Activated CD4-positive, alpha-beta T cell treated with anti-CD3 and anti-CD28 coated beads, Interleukin-2, amount 10 ng/mL, durations not matched to agents 7 days and 5 days (primary cell): ENCODE measurements around the gene KLHDC7A. TPM values are rescaled to one million over a fixed set of nuclear protein-coding genes. Genes with fewer than 3 reads are reported as not detected.

ENCODE experiments used
- CTCF ChIA-PET: fragments of 350-600 bp; sonication (Branson Sonifier 250); formaldehyde crosslinking; loops from one replicate; lab custom pipeline; 2021; ENCODE audit warnings: antibody characterized with exemption; lab: Charles Lee
- POLR2A ChIA-PET: fragments of 350-600 bp; sonication (Branson Sonifier 250); formaldehyde crosslinking; loops from one replicate; lab custom pipeline; 2021; ENCODE audit warnings: antibody characterized with exemption; lab: Charles Lee
- DNase-seq: peaks from one replicate; pipeline ENCODE4 v3.0.0-alpha.2; 2020
- H3K27ac Mint-ChIP-seq: one replicate; pipeline ENCODE4 v1.8.0; 2021; ENCODE audit warnings: mild to moderate bottlenecking, moderate library complexity, mixed read lengths
- H3K27me3 Mint-ChIP-seq: one replicate; pipeline ENCODE4 v1.8.0; 2021; ENCODE audit warnings: mixed read lengths
- H3K36me3 Mint-ChIP-seq: one replicate; pipeline ENCODE4 v1.8.0; 2021; ENCODE audit warnings: low read depth, mixed read lengths
- H3K4me1 Mint-ChIP-seq: one replicate; pipeline ENCODE4 v1.8.0; 2021; ENCODE audit warnings: mixed read lengths
- H3K4me3 Mint-ChIP-seq: one replicate; pipeline ENCODE4 v1.8.0; 2021; ENCODE audit warnings: mild to moderate bottlenecking, moderate library complexity, mixed read lengths
- H3K9me3 Mint-ChIP-seq: one replicate; pipeline ENCODE4 v1.8.0; 2021; ENCODE audit warnings: mixed read lengths
- total RNA-seq, 2 experiments: library from RNA; stranded (reverse); gene quantifications; one replicate each; pipeline ENCODE4 v1.2.3, GENCODE V29; 2021

KLHDC7A gene
- total RNA-seq, 2 experiments from 2014 or later = not detected

DNA sequence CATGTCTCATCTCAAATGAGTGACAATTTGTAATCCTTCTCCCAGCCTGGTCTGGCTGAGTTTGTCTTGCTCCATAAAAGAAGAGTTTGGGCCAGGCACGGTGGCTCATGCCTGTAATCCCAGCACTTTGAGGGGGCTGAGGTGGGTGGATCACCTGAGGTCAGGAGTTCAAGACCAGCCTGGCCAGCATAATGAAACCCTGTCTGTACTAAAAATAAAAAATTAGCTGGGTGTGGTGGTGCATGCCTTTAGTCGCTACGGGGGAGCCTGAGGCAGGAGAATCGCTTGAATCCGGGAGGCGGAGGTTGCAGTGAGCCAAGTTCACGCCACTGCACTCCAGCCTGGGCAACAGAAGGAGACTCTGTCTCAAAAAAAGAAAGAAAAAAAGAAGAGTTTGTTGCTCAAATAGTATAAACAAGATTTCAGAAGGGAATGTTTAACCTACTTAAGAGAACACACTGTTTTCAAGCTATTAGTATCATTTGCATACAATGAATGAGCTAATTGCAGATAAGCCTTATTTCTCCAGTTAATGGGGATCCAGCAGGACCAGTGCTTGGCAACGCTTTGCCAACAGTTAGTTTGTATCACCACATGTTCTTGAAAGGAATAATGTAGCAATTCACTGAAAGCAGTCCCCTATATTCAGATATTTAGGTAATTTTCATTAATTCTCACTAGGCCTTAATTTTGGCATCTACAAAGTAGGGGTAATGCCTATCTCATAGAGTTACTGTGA lies 15.9 kb downstream of the KLHDC7A start:
- Mint-ChIP-seq H3K36me3 (no peaks in the 10 kb centered on the region), H3K9me3 (no peaks in the 10 kb centered on the region), H3K27me3 (peaks cover 2% of the 10 kb centered on the region), H3K4me3 (no peak overlapping the region), H3K27ac (no peak overlapping the region), H3K4me1 (no peaks in the 10 kb centered on the region)
- POLR2A ChIA-PET = no interaction called here
- DNase-seq = no peak
- CTCF ChIA-PET = no interaction called here

DNA sequence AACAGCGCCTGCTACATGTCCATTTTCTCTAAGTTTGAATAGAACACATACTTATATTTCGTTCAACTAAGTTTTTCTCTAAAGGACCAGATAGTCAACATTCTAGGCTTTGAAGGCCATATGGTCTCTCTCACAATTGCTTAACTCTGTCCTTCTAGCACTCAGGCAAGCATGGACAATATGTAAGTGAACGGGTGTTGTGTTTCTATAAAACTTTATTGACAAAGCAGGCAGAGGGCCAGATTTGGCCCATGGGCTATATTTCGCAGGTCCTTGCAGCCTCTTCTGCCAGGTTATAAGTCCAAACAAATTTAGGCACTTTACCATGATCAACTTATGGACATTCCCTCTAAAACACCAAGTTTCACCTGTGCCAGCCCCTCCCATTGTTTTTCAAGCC lies 21.1 kb downstream of the KLHDC7A start:
- peaks cover 9% of the 10 kb centered on the region for H3K27me3 Mint-ChIP-seq
- POLR2A ChIA-PET = no interaction called here
- H3K27ac Mint-ChIP-seq = no peak overlapping the region
- peaks cover 3% of the 10 kb centered on the region for H3K9me3 Mint-ChIP-seq
- H3K4me1 Mint-ChIP-seq = no peaks in the 10 kb centered on the region
- DNase-seq = no peak
- CTCF ChIA-PET = no interaction called here
- H3K36me3 Mint-ChIP-seq = no peaks in the 10 kb centered on the region
- H3K4me3 Mint-ChIP-seq = no peak overlapping the region

DNA sequence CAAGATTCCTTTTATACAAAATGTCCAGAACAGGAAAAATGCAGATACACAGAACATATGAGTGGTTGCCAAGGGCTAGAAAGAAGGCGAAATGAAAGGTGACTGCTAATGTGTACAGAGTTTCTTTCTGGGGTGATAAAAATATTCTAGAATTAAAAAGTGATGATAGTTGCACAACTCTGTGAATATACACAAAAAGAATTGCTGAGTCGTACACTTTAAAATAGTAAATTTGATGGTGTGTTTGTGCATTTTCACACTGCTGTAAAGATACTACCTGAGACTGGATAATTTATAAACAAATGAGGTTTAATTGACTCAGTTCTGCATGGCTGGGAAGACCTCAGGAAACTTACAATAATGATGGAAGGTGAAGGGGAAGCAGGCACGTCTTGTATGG lies 23.9 kb downstream of the KLHDC7A start:
- H3K9me3 Mint-ChIP-seq = peaks cover 5% of the 10 kb centered on the region
- no peak overlapping the region for H3K4me3 Mint-ChIP-seq
- H3K36me3 Mint-ChIP-seq = no peaks in the 10 kb centered on the region
- POLR2A ChIA-PET = no interaction called here
- CTCF ChIA-PET = no interaction called here
- no peaks in the 10 kb centered on the region for H3K4me1 Mint-ChIP-seq
- no peak for DNase-seq
- peaks cover 10% of the 10 kb centered on the region for H3K27me3 Mint-ChIP-seq
- H3K27ac Mint-ChIP-seq = no peak overlapping the region

DNA sequence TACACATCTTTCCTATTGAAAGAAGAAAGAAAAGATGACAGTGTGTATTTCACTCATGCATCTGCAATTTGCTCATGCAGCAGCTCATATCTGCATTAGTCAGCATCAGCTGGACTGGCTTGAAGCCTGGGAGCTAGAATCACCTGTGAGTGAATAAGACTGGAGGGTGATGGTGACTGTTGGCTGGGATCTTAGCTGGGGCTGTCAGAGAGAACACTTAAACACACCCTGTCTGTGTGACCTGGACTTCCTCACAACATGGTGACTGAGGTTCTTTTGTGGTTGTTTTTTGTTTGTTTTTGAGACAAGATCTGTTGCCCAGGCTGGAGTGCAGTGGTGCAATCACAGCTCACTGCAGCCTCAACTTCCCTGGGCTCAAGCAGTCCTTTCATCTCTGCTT lies 24.9 kb downstream of the KLHDC7A start:
- no peak for DNase-seq
- Mint-ChIP-seq H3K9me3 (peaks cover 5% of the 10 kb centered on the region), H3K4me1 (no peaks in the 10 kb centered on the region), H3K27ac (no peak overlapping the region), H3K36me3 (no peaks in the 10 kb centered on the region), H3K4me3 (no peak overlapping the region), H3K27me3 (peaks cover 10% of the 10 kb centered on the region)
- POLR2A ChIA-PET = no interaction called here
- CTCF ChIA-PET = no interaction called here

DNA sequence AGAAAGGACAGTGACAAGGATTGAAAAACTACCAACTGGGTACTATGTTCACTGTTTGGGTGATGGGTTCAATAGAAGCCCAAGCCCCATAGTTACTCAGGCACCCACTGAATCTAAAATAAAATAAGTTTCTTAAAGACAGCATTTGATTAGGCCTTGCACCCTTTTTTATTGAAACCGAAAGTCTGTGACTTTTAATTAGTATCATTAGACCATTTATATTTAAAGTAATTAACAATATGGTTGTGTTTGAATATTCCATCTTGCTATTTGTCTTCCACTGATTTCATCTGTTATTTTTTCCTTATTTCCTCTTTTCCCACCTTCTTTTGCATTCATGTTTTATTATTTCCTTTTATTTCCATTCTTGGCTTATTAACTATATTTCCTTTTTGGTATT lies 27.4 kb downstream of the KLHDC7A start:
- POLR2A ChIA-PET = no interaction called here
- H3K27me3 Mint-ChIP-seq = peaks cover 10% of the 10 kb centered on the region
- H3K36me3 Mint-ChIP-seq = no peaks in the 10 kb centered on the region
- H3K4me3 Mint-ChIP-seq = no peak overlapping the region
- H3K4me1 Mint-ChIP-seq = no peaks in the 10 kb centered on the region
- H3K27ac Mint-ChIP-seq = no peak overlapping the region
- DNase-seq = no peak
- H3K9me3 Mint-ChIP-seq = peaks cover 5% of the 10 kb centered on the region
- CTCF ChIA-PET = no interaction called here

DNA sequence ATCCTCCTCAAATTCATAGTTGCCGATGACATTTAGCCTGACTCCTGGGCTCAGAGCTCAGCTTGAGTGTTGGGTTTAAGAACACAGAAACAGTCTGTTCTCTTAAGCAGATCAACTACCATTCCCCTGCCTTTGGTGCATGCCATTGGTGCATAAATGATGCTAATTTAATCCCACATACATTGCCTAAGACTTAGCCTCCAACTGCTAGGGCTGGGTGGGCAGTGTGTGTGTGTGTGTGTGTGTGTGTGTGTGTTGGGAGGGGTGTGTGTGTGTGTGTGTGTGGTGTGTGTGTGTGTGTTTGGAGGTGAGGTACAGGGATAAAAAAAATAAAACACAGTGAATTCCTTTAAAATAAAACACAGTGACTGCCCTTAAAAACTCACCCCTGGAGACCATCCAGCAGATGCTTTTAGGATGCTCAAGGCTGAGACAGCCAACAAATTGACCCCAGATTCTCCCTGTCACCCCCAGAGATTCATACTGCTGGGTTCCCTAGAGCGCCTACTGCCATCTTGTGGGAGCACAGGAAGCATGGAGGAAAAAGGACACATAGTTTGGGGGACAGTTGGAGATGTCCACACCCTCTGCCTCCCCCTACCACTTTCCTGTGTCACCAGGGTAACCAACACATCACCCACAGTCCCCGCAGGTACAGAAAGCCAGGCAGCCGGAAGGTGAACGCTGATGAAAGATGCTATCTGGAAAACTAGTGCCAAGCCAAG lies 30.6 kb downstream of the KLHDC7A start:
- ChIA-PET POLR2A (no interaction called here), CTCF (interaction anchor here (0.6 to 1.1 kb wide), 2 partner anchors 16 to 17 kb away, joined by 3 read pairs; no protein-coding TSS in a partner anchor)
- Mint-ChIP-seq H3K4me1 (no peaks in the 10 kb centered on the region), H3K36me3 (no peaks in the 10 kb centered on the region), H3K4me3 (no peak overlapping the region), H3K9me3 (peaks cover 12% of the 10 kb centered on the region), H3K27ac (no peak overlapping the region), H3K27me3 (peaks cover 3% of the 10 kb centered on the region)
- no peak for DNase-seq

DNA sequence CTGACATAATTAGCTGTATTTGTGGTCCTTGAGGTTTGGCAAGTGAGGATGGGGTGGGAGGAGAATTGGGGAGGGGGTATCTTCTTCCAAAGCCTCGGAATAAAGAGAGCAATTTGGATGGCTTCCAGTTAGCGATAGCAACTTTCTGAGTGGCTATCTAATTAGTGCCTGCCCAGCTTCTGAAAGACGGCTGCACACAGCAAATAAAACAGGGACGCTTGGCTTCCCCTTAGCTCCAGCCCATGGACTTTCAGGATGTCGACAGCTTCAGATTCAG lies 31.1 kb downstream of the KLHDC7A start:
- POLR2A ChIA-PET = no interaction called here
- CTCF ChIA-PET = interaction anchor here (1.1 kb wide), 1 partner anchor 17 kb away, joined by 3 read pairs; no protein-coding TSS in a partner anchor
- no peak for DNase-seq
- Mint-ChIP-seq H3K36me3 (no peaks in the 10 kb centered on the region), H3K27ac (no peak overlapping the region), H3K4me3 (no peak overlapping the region), H3K9me3 (peaks cover 12% of the 10 kb centered on the region), H3K4me1 (no peaks in the 10 kb centered on the region), H3K27me3 (peaks cover 3% of the 10 kb centered on the region)

DNA sequence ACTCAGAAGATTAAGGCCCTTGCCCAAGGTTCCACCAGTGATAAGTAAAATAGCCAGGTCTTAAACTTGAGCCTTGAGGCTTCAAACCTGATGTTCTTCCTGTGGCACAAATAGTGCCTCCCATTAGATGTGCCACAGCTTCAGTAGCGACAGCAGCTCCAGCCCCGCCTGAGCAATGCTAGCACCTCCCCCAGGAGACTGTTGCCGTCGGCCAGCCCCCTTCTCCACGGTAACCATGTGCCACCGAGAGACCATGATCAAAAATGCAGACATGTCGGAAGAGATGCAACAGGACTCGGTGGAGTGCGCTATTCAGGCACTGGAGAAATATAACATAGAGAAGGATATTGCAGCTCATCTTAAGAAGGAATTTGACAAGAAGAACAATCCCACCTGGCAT lies 32.2 kb downstream of the KLHDC7A start:
- Mint-ChIP-seq H3K4me3 (no peak overlapping the region), H3K4me1 (no peaks in the 10 kb centered on the region), H3K27me3 (peaks cover 2% of the 10 kb centered on the region), H3K36me3 (no peaks in the 10 kb centered on the region), H3K9me3 (peaks cover 18% of the 10 kb centered on the region), H3K27ac (no peak overlapping the region)
- ChIA-PET CTCF (no interaction called here), POLR2A (no interaction called here)
- DNase-seq = no peak

DNA sequence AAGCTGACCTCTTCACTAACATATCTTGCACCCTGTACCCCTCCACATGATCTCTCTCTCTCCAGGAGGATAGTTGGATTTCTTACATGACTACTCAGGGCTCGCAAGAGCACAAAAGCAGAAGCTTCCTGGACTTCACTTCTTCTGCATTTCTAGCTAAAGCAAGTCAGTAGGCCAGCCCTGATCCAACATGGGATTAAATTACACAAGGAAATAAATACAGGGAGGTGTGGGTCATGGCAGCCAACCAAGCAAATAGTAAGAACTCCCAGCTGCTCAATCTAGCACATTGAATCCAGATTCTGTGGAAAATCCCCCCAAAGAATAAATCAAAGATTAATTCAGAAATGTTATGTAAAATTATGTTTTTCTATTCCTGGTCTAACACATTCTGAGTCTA lies 33.3 kb downstream of the KLHDC7A start:
- Mint-ChIP-seq H3K9me3 (peaks cover 16% of the 10 kb centered on the region), H3K27me3 (no peaks in the 10 kb centered on the region), H3K27ac (no peak overlapping the region), H3K4me3 (no peak overlapping the region), H3K36me3 (no peaks in the 10 kb centered on the region), H3K4me1 (no peaks in the 10 kb centered on the region)
- POLR2A ChIA-PET = no interaction called here
- CTCF ChIA-PET = interaction anchor here (0.6 kb wide), 1 partner anchor 1082 kb away, joined by 3 read pairs; no protein-coding TSS in a partner anchor
- DNase-seq = no peak

DNA sequence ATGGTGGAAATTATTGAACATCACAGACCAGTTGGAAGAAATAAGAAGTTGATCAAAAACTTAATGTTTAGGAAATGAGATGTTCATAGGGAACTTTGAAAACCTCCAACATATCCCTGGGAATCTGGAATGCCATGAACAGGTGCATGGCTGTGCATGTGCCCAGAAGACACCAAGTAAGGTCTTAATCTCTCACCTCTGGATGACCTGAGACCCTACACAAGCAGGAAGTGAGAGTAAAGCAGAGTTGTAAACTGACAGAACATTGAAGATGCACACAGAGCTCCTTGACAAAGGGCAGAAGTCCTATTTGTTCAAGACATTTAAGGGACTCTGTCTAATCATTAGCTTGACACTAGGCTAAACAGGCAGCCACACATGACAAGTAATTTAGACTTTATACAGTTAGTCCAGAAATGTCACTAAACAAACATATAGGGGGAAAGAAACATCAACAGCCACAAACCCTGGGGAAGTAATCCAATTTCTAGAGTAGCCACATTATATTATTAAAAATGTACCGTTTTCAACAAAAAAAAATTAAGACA lies 34.5 kb downstream of the KLHDC7A start:
- no peaks in the 10 kb centered on the region for H3K36me3 Mint-ChIP-seq
- H3K27ac Mint-ChIP-seq = no peak overlapping the region
- peaks cover 16% of the 10 kb centered on the region for H3K9me3 Mint-ChIP-seq
- H3K4me1 Mint-ChIP-seq = no peaks in the 10 kb centered on the region
- H3K4me3 Mint-ChIP-seq = no peak overlapping the region
- peaks cover 2% of the 10 kb centered on the region for H3K27me3 Mint-ChIP-seq
- no peak for DNase-seq
- ChIA-PET CTCF (no interaction called here), POLR2A (no interaction called here)

DNA sequence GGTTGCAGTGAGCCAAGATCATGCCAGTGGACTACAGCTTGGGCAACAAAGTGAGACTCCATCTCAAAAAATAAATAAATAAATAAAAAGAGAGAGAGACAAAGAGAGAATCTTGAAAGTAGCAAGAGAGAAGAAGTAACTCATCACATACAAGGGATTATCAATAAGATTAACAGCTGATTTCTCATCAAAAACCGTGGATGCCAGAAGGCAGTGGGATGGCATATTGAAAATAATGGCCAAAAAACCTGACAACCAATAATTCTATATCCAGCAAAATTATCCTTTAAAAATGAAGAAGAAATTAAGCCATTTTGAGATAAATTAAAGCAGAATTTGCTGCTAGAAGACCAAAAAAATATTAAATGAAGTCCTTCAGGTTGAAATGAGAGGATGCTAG lies 35.7 kb downstream of the KLHDC7A start:
- Mint-ChIP-seq H3K27me3 (peaks cover 2% of the 10 kb centered on the region), H3K4me3 (no peak overlapping the region), H3K36me3 (no peaks in the 10 kb centered on the region), H3K4me1 (no peaks in the 10 kb centered on the region), H3K9me3 (peaks cover 16% of the 10 kb centered on the region), H3K27ac (no peak overlapping the region)
- CTCF ChIA-PET = no interaction called here
- POLR2A ChIA-PET = no interaction called here
- no peak for DNase-seq

DNA sequence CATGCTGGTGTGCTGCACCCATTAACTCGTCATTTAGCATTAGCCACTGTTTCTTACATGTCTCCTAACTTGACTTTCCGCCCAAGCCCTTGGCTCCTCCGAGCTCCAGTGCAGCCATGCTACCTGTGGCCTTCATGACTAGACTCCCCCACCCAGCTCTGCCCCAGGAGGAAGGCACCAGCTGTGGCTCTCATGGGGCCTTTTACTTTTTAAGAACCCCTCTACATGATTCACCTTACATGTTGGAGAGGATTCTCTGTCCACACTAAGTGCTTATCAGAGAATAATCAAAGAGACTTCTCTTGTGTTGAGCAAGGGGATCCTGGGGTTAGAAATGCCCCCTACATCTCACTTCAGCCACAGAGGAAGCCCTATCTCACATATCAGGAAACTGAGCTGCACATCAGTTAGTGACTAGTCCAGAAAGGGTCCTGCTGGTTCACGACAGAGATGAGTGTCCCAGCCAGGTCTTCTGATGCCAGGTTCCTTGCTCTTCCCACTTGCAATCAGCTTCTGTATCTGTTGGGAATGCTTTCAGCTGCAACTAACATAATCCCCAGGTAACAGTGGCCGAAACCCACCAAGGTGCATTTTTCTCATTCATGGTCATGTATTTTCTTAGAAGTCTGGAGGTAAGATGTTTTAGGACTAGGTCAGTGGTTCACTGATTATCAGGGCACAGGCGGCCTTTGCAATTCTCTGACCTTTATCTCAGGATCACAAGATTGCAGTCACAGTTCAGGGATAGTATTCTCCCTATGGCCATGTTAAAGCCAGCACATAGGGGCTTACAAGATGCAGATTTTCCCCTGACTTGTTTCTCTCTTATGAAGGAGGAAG lies 45.9 kb downstream of the KLHDC7A start:
- Mint-ChIP-seq H3K27me3 (peaks cover 3% of the 10 kb centered on the region), H3K4me3 (no peak overlapping the region), H3K27ac (no peak overlapping the region), H3K9me3 (no peaks in the 10 kb centered on the region), H3K36me3 (no peaks in the 10 kb centered on the region), H3K4me1 (no peaks in the 10 kb centered on the region)
- no peak for DNase-seq
- POLR2A ChIA-PET = no interaction called here
- CTCF ChIA-PET = no interaction called here

DNA sequence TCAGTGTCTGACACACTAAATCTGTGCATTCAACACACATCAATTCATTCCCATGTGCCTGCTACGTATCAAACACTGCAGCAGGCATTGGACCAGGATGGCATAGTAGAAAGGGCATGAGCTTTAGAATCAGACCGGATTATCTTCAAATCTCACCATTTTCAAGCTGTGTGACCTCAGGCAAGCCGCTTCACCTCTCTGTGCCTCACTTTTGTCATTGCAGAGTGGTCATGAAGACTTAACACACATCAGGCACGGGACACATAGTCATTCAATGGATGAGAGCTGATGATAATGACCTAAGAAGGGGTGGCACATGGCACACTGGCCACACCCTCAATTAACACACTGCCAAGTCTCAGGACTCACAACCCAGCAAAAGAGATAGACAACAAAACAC lies 46.8 kb downstream of the KLHDC7A start:
- ChIA-PET POLR2A (no interaction called here), CTCF (no interaction called here)
- Mint-ChIP-seq H3K9me3 (no peaks in the 10 kb centered on the region), H3K4me1 (no peaks in the 10 kb centered on the region), H3K27ac (no peak overlapping the region), H3K27me3 (peaks cover 3% of the 10 kb centered on the region), H3K4me3 (no peak overlapping the region), H3K36me3 (no peaks in the 10 kb centered on the region)
- no peak for DNase-seq
